Left ventricle myocardium inferior (tissue), 1 donor: Measurements from ENCODE around the gene KHDC1. TPM values are rescaled to one million over a fixed set of nuclear protein-coding genes. Genes with fewer than 3 reads are reported as not detected.

Experiments
- DNase-seq: peaks from one replicate; pipeline ENCODE4 v3.0.0-alpha.2; 2020
- H3K27ac ChIP-seq: fragments of 200-600 bp; replicated peaks from 2 replicates; pipeline ENCODE4 v1.8.0; 2021
- H3K27me3 ChIP-seq: fragments of 200-600 bp; 2 replicates; pipeline ENCODE4 v1.8.0; 2021; ENCODE audit warnings: low read depth
- H3K36me3 ChIP-seq: fragments of 200-600 bp; 2 replicates; pipeline ENCODE4 v1.8.0; 2021
- H3K4me1 ChIP-seq: fragments of 200-600 bp; 2 replicates; pipeline ENCODE4 v1.8.0; 2021
- H3K4me3 ChIP-seq: fragments of 200-600 bp; 2 replicates; pipeline ENCODE4 v1.8.0; 2021; ENCODE audit warnings: mild to moderate bottlenecking, moderate library complexity
- H3K9me3 ChIP-seq: fragments of 200-600 bp; replicated peaks from 2 replicates; pipeline ENCODE4 v1.8.0; 2021
- intact Hi-C: fragments of 100-400 bp; cut with micrococcal nuclease; formaldehyde crosslinking; loops from one replicate; pipeline ENCODE4 v1.11.0; 2022
- total RNA-seq: library from RNA; stranded (reverse); fragmentation: NEBNext Ultra II Directional; extraction: Animal tissue kit (Norgen Biotek cat#: 25700); gene quantifications from one replicate; pipeline ENCODE4 v1.2.1, GENCODE V29; 2021
- TF ChIP-seq, protein P1 (sequence below): fragments of 200-600 bp; IDR thresholded peaks from 2 replicates; pipeline ENCODE4 v1.8.0; 2021; ENCODE audit warnings: antibody characterized with exemption, mild to moderate bottlenecking, borderline replicate concordance
- donor health status: DM: no; HTN: yes; CAD: no; lungs with severe emphysema.

KHDC1 gene
- total RNA-seq, 1 donor from 2014 or later, result 1.1 TPM

GRCh38 chr6:73302339-73302738 lies 39.3 kb upstream of the KHDC1 start:
- Histone ChIP-seq H3K4me3 (no peak overlapping the region), H3K4me1 (no peaks in the 10 kb centered on the region), H3K27me3 (peaks cover 39% of the 10 kb centered on the region), H3K9me3 (no peaks in the 10 kb centered on the region), H3K27ac (no peak overlapping the region), H3K36me3 (no peaks in the 10 kb centered on the region)
- no peak for DNase-seq
- TF ChIP-seq, protein P1, sequence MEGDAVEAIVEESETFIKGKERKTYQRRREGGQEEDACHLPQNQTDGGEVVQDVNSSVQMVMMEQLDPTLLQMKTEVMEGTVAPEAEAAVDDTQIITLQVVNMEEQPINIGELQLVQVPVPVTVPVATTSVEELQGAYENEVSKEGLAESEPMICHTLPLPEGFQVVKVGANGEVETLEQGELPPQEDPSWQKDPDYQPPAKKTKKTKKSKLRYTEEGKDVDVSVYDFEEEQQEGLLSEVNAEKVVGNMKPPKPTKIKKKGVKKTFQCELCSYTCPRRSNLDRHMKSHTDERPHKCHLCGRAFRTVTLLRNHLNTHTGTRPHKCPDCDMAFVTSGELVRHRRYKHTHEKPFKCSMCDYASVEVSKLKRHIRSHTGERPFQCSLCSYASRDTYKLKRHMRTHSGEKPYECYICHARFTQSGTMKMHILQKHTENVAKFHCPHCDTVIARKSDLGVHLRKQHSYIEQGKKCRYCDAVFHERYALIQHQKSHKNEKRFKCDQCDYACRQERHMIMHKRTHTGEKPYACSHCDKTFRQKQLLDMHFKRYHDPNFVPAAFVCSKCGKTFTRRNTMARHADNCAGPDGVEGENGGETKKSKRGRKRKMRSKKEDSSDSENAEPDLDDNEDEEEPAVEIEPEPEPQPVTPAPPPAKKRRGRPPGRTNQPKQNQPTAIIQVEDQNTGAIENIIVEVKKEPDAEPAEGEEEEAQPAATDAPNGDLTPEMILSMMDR, result no peak
- intact Hi-C loops, result no loop called here

DNA sequence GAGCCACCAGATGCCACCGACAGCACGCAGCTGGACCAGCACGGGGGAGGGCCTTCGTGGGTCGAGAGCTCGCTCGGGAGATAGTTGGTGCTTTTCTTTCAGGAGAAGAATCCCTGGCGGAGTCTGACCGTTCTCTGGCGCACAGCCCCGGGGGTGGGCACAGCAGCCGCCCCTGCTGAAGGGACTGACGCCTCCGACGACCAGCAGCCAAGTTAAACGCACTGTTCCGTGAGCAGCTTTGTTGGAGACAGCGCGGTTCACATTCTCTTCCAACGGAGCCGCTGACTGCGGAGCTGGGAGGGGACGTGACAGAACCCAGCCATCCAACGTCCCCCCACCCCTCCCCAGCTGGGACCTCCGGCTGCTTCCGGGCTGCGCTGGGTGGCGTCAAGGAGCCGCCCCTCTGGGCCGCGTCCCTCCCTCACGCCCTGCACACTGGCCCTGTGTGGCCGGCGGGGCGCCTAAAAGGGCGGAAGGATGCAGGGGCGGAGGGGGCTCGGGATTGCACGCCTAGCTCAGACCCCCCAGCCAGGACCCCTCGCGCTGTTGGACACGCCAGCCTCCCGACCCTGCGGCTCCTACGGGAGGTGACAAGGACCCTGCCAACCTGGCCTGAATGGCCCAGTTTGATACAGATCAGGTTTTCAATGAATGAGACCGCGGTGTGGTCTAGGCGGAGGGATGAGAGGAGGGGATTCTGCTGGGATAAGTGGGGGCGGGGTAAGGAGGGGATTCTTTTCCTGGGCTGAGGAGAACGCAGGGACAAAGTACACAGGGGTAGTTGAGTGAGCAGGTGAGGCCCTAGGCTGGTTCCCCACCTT lies 36.4 kb upstream of the KHDC1 start:
- H3K9me3 ChIP-seq, result peaks cover 6% of the 10 kb centered on the region
- H3K27me3 ChIP-seq, result peaks cover 51% of the 10 kb centered on the region
- H3K27ac ChIP-seq, result no peak overlapping the region
- peak overlapping the region; percentile 57 for H3K4me3 ChIP-seq
- TF ChIP-seq, protein P1, result no peak
- intact Hi-C loops, result no loop called here
- peak; percentile 21 for DNase-seq
- H3K36me3 ChIP-seq, result no peaks in the 10 kb centered on the region
- H3K4me1 ChIP-seq, result no peaks in the 10 kb centered on the region

DNA sequence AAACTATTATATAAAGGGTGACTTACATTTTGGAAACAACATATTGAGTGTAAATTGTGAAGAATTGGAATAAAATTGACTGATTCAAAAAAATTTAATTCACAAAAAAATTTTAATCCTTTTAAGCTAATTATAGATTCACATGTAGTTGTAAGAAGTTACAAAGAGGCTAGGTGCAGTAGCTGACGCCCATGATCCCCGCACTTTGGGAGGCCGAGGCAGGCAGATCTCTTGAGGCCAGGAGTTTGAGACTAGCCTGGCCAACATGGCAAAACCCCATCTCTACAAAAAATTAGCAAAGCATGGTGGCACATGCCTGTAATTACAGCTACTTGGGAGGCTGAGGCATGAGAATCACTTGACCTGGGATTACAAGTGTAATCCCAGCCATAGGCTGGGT lies 30.3 kb upstream of the KHDC1 start:
- intact Hi-C loops, result no loop called here

DNA sequence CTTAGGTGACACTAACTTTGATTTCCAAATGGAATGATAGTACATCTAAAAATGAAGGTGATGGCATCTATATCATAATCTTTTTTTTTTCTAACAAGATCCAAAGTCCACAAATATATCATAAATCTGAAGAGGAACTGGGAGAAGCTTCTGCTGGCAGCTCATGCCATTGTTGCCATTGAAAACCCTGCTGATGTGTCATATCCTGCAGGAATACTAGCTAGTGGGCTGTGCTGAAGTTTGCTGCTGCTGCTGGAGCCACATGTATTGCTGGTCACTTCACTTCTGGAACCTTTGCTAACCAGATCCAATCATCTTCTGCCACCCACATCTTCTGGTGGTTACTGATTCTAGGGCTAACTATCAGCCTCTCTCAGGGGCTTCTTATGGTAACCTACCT lies 27.4 kb upstream of the KHDC1 start:
- intact Hi-C loops, result no loop called here

More for the DNA sequence above, 30.3 kb upstream of the KHDC1 start:
- TF ChIP-seq, protein P1, result no peak
- Histone ChIP-seq H3K27me3 (peaks cover 16% of the 10 kb centered on the region), H3K4me3 (no peak overlapping the region), H3K9me3 (peaks cover 6% of the 10 kb centered on the region), H3K27ac (no peak overlapping the region), H3K36me3 (no peaks in the 10 kb centered on the region), H3K4me1 (no peaks in the 10 kb centered on the region)
- no peak for DNase-seq

DNA sequence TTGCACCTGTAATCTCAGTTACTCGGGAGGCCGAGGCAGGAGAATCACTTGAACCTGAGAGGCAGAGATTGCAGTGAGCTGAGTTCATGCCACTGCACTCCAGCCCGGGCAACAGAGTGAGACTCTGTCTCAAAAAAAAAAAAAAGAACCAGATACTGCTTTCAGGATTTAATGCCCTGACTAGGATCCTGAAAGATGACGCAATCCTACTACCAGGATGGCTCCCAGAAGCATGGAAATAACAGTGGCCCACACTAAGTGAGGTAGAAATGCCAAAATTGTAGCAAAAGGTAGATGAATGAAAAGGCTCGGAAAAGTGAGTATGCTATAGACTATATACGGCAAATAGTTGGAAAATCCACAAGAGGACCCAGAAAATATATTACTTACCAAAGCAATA lies 23.8 kb upstream of the KHDC1 start:
- Histone ChIP-seq H3K4me1 (no peaks in the 10 kb centered on the region), H3K4me3 (no peak overlapping the region), H3K9me3 (no peaks in the 10 kb centered on the region), H3K36me3 (no peaks in the 10 kb centered on the region), H3K27ac (no peak overlapping the region), H3K27me3 (no peaks in the 10 kb centered on the region)
- intact Hi-C loops, result no loop called here
- no peak for DNase-seq
- TF ChIP-seq, protein P1, result no peak

More for the DNA sequence above, 27.4 kb upstream of the KHDC1 start:
- H3K27ac ChIP-seq, result no peak overlapping the region
- peaks cover 6% of the 10 kb centered on the region for H3K27me3 ChIP-seq
- peaks cover 5% of the 10 kb centered on the region for H3K9me3 ChIP-seq
- DNase-seq, result no peak
- TF ChIP-seq, protein P1, result no peak
- H3K4me3 ChIP-seq, result no peak overlapping the region
- H3K36me3 ChIP-seq, result no peaks in the 10 kb centered on the region
- H3K4me1 ChIP-seq, result no peaks in the 10 kb centered on the region
